ENCODE results near the gene VIPR2.

Gene VIPR2

GRCh38 chr7:159062569-159062968, 82.1 kb downstream of the VIPR2 start:
- Histone ChIP-seq H3K4me1 (ENCODE audit: control insufficient read depth, insufficient read depth, low read length) (no peaks in the 10 kb centered on the region), H3K27ac (ENCODE audit: low read depth, low read length) (no peak overlapping the region), H3K27me3 (ENCODE audit: control insufficient read depth, insufficient read depth, low read length) (no peaks in the 10 kb centered on the region), H3K9me3 (ENCODE audit: control insufficient read depth, insufficient read depth, low read depth, low read length) (peaks cover 4% of the 10 kb centered on the region), H3K36me3 (ENCODE audit: control insufficient read depth, insufficient read depth, low read length) (no peaks in the 10 kb centered on the region), H3K4me3 (ENCODE audit: low read depth, low read length) (no peak overlapping the region), H3K9ac (ENCODE audit: low read length) (no peak overlapping the region)

- Histone ChIP-seq H3K27ac (ENCODE audit: low read depth, low read length) (no peak overlapping the region), H3K4me1 (ENCODE audit: control insufficient read depth, insufficient read depth, low read length) (no peaks in the 10 kb centered on the region), H3K36me3 (ENCODE audit: control insufficient read depth, insufficient read depth, low read length) (no peaks in the 10 kb centered on the region), H3K9me3 (ENCODE audit: control insufficient read depth, insufficient read depth, low read depth, low read length) (peaks cover 4% of the 10 kb centered on the region), H3K27me3 (ENCODE audit: control insufficient read depth, insufficient read depth, low read length) (no peaks in the 10 kb centered on the region), H3K9ac (ENCODE audit: low read length) (no peak overlapping the region), H3K4me3 (ENCODE audit: low read depth, low read length) (no peak overlapping the region)
Observed at GRCh38 chr7:159061674-159062212, 82.9 kb downstream of the VIPR2 start.

- Histone ChIP-seq H3K9ac (ENCODE audit: low read length) (no peak overlapping the region), H3K27ac (ENCODE audit: low read depth, low read length) (no peak overlapping the region), H3K27me3 (ENCODE audit: control insufficient read depth, insufficient read depth, low read length) (no peaks in the 10 kb centered on the region), H3K36me3 (ENCODE audit: control insufficient read depth, insufficient read depth, low read length) (no peaks in the 10 kb centered on the region), H3K9me3 (ENCODE audit: control insufficient read depth, insufficient read depth, low read depth, low read length) (peaks cover 4% of the 10 kb centered on the region), H3K4me3 (ENCODE audit: low read depth, low read length) (no peak overlapping the region), H3K4me1 (ENCODE audit: control insufficient read depth, insufficient read depth, low read length) (no peaks in the 10 kb centered on the region)
Observed at GRCh38 chr7:159061209-159061608, 83.5 kb downstream of the VIPR2 start.

- Histone ChIP-seq H3K27me3 (ENCODE audit: control insufficient read depth, insufficient read depth, low read length) (no peaks in the 10 kb centered on the region), H3K36me3 (ENCODE audit: control insufficient read depth, insufficient read depth, low read length) (no peaks in the 10 kb centered on the region), H3K4me3 (ENCODE audit: low read depth, low read length) (no peak overlapping the region), H3K9ac (ENCODE audit: low read length) (no peak overlapping the region), H3K4me1 (ENCODE audit: control insufficient read depth, insufficient read depth, low read length) (no peaks in the 10 kb centered on the region), H3K9me3 (ENCODE audit: control insufficient read depth, insufficient read depth, low read depth, low read length) (peaks cover 4% of the 10 kb centered on the region), H3K27ac (ENCODE audit: low read depth, low read length) (no peak overlapping the region)
Observed at GRCh38 chr7:159060440-159060839, 84.2 kb downstream of the VIPR2 start.

GRCh38 chr7:159059629-159060028, 85.0 kb downstream of the VIPR2 start:
- no peak overlapping the region for H3K9ac ChIP-seq (ENCODE audit: low read length)
- H3K4me1 ChIP-seq (ENCODE audit: control insufficient read depth, insufficient read depth, low read length), result no peaks in the 10 kb centered on the region
- no peaks in the 10 kb centered on the region for H3K27me3 ChIP-seq (ENCODE audit: control insufficient read depth, insufficient read depth, low read length)
- H3K9me3 ChIP-seq (ENCODE audit: control insufficient read depth, insufficient read depth, low read depth, low read length), result peaks cover 4% of the 10 kb centered on the region
- no peak overlapping the region for H3K4me3 ChIP-seq (ENCODE audit: low read depth, low read length)
- H3K36me3 ChIP-seq (ENCODE audit: control insufficient read depth, insufficient read depth, low read length), result no peaks in the 10 kb centered on the region
- H3K27ac ChIP-seq (ENCODE audit: low read depth, low read length), result no peak overlapping the region

GRCh38 chr7:159057647-159058046, 87.0 kb downstream of the VIPR2 start:
- Histone ChIP-seq H3K4me3 (ENCODE audit: low read depth, low read length) (no peak overlapping the region), H3K4me1 (ENCODE audit: control insufficient read depth, insufficient read depth, low read length) (no peaks in the 10 kb centered on the region), H3K27me3 (ENCODE audit: control insufficient read depth, insufficient read depth, low read length) (no peaks in the 10 kb centered on the region), H3K36me3 (ENCODE audit: control insufficient read depth, insufficient read depth, low read length) (no peaks in the 10 kb centered on the region), H3K9ac (ENCODE audit: low read length) (no peak overlapping the region), H3K9me3 (ENCODE audit: control insufficient read depth, insufficient read depth, low read depth, low read length) (peaks cover 4% of the 10 kb centered on the region), H3K27ac (ENCODE audit: low read depth, low read length) (no peak overlapping the region)

- Histone ChIP-seq H3K9ac (ENCODE audit: low read length) (no peak overlapping the region), H3K9me3 (ENCODE audit: control insufficient read depth, insufficient read depth, low read depth, low read length) (peaks cover 4% of the 10 kb centered on the region), H3K36me3 (ENCODE audit: control insufficient read depth, insufficient read depth, low read length) (no peaks in the 10 kb centered on the region), H3K4me3 (ENCODE audit: low read depth, low read length) (no peak overlapping the region), H3K4me1 (ENCODE audit: control insufficient read depth, insufficient read depth, low read length) (no peaks in the 10 kb centered on the region), H3K27ac (ENCODE audit: low read depth, low read length) (no peak overlapping the region), H3K27me3 (ENCODE audit: control insufficient read depth, insufficient read depth, low read length) (no peaks in the 10 kb centered on the region)
Observed at GRCh38 chr7:159056737-159057136, 87.9 kb downstream of the VIPR2 start.

- Histone ChIP-seq H3K36me3 (ENCODE audit: control insufficient read depth, insufficient read depth, low read length) (no peaks in the 10 kb centered on the region), H3K9ac (ENCODE audit: low read length) (no peak overlapping the region), H3K27ac (ENCODE audit: low read depth, low read length) (no peak overlapping the region), H3K27me3 (ENCODE audit: control insufficient read depth, insufficient read depth, low read length) (no peaks in the 10 kb centered on the region), H3K9me3 (ENCODE audit: control insufficient read depth, insufficient read depth, low read depth, low read length) (no peaks in the 10 kb centered on the region), H3K4me3 (ENCODE audit: low read depth, low read length) (no peak overlapping the region), H3K4me1 (ENCODE audit: control insufficient read depth, insufficient read depth, low read length) (peaks cover 5% of the 10 kb centered on the region; the same call in 1 of the 2 replicates)
Observed at GRCh38 chr7:159051916-159052315, 92.8 kb downstream of the VIPR2 start.

GRCh38 chr7:159050704-159051103, 94.0 kb downstream of the VIPR2 start:
- H3K27ac ChIP-seq (ENCODE audit: low read depth, low read length), result no peak overlapping the region
- no peaks in the 10 kb centered on the region for H3K36me3 ChIP-seq (ENCODE audit: control insufficient read depth, insufficient read depth, low read length)
- H3K27me3 ChIP-seq (ENCODE audit: control insufficient read depth, insufficient read depth, low read length), result no peaks in the 10 kb centered on the region
- H3K4me1 ChIP-seq (ENCODE audit: control insufficient read depth, insufficient read depth, low read length), result peaks cover 5% of the 10 kb centered on the region; the same call in 1 of the 2 replicates
- H3K9me3 ChIP-seq (ENCODE audit: control insufficient read depth, insufficient read depth, low read depth, low read length), result no peaks in the 10 kb centered on the region
- H3K4me3 ChIP-seq (ENCODE audit: low read depth, low read length), result no peak overlapping the region
- H3K9ac ChIP-seq (ENCODE audit: low read length), result no peak overlapping the region

- Histone ChIP-seq H3K9me3 (ENCODE audit: control insufficient read depth, insufficient read depth, low read depth, low read length) (no peaks in the 10 kb centered on the region), H3K27me3 (ENCODE audit: control insufficient read depth, insufficient read depth, low read length) (no peaks in the 10 kb centered on the region), H3K4me3 (ENCODE audit: low read depth, low read length) (no peak overlapping the region), H3K27ac (ENCODE audit: low read depth, low read length) (no peak overlapping the region), H3K36me3 (ENCODE audit: control insufficient read depth, insufficient read depth, low read length) (no peaks in the 10 kb centered on the region), H3K4me1 (ENCODE audit: control insufficient read depth, insufficient read depth, low read length) (peaks cover 5% of the 10 kb centered on the region; the same call in 1 of the 2 replicates), H3K9ac (ENCODE audit: low read length) (no peak overlapping the region)
Observed at GRCh38 chr7:159049266-159050025, 95.2 kb downstream of the VIPR2 start.

- no peak overlapping the region for H3K9ac ChIP-seq (ENCODE audit: low read length)
- H3K4me3 ChIP-seq (ENCODE audit: low read depth, low read length), result no peak overlapping the region
- no peaks in the 10 kb centered on the region for H3K27me3 ChIP-seq (ENCODE audit: control insufficient read depth, insufficient read depth, low read length)
- H3K27ac ChIP-seq (ENCODE audit: low read depth, low read length), result no peak overlapping the region
- no peaks in the 10 kb centered on the region for H3K36me3 ChIP-seq (ENCODE audit: control insufficient read depth, insufficient read depth, low read length)
- peaks cover 5% of the 10 kb centered on the region; the same call in 1 of the 2 replicates for H3K4me1 ChIP-seq (ENCODE audit: control insufficient read depth, insufficient read depth, low read length)
- H3K9me3 ChIP-seq (ENCODE audit: control insufficient read depth, insufficient read depth, low read depth, low read length), result peaks cover 4% of the 10 kb centered on the region
Observed at GRCh38 chr7:159048656-159049055, 96.0 kb downstream of the VIPR2 start.

All from HUES6 (cell line).